GM13977 (cell line): ENCODE data around the gene POLR1C.
A peak's percentile ranks its signal among the peaks of the same experiment; 100 is the strongest.

Source experiments
- DNase-seq: peaks from one replicate; pipeline ENCODE4 v3.0.0; 2012; ENCODE audit warnings: low spot score
- CTCF ChIP-seq: IDR thresholded peaks from 2 replicates; pipeline ENCODE4 v1.5.1; 2012; ENCODE audit warnings: mild to moderate bottlenecking, control low read depth; ENCODE audit not compliant: insufficient read depth; ENCODE audit errors: extremely low read depth, missing control alignments
- in situ Hi-C: fragments of 300-500 bp; cut with MboI; formaldehyde crosslinking; loops from one replicate; pipeline ENCODE4 v1.12.0; 2022; ENCODE audit warnings: low sequenced_read_pairs, low pct_unique_long_range_greater_than_20kb, mixed read lengths, inconsistent platforms; ENCODE audit not compliant: unreplicated experiment

The POLR1C gene

GRCh38 chr6:43471399-43471798 is 45.5 kb upstream of the POLR1C start:
- no peak for DNase-seq
- no peak for TF ChIP-seq CTCF
- in situ Hi-C loops, result no loop called here

- TF ChIP-seq CTCF, result no peak
- no peak for DNase-seq
- in situ Hi-C loops, result no loop called here
Measured at GRCh38 chr6:43472515-43472914, 44.4 kb upstream of the POLR1C start.

GRCh38 chr6:43475516-43475915 is 41.4 kb upstream of the POLR1C start:
- in situ Hi-C loops, result no loop called here
- DNase-seq, result no peak
- no peak for TF ChIP-seq CTCF

- no peak for TF ChIP-seq CTCF
- no peak for DNase-seq
- in situ Hi-C loops, result no loop called here
Measured at GRCh38 chr6:43476746-43477145, 40.1 kb upstream of the POLR1C start.

GRCh38 chr6:43477235-43478007 is 39.5 kb upstream of the POLR1C start, which contains the start of gene TJAP1:
TJAP1 (plus strand) TSS chr6:43477570; CDS start chr6:43499002, 21,432 bp downstream.
- peak; percentile 93 for DNase-seq
- in situ Hi-C loops, result no loop called here
- TF ChIP-seq CTCF, result no peak

GRCh38 chr6:43478008-43478372 is 38.9 kb upstream of the POLR1C start:
- in situ Hi-C loops, result no loop called here
- no peak for TF ChIP-seq CTCF
- no peak for DNase-seq

- in situ Hi-C loops, result no loop called here
- no peak for DNase-seq
- no peak for TF ChIP-seq CTCF
Measured at GRCh38 chr6:43481075-43481474, 35.8 kb upstream of the POLR1C start.
